ENCODE data around the gene MORC3. TPM values are rescaled to one million over a fixed set of nuclear protein-coding genes. Genes with fewer than 3 reads are reported as not detected.

Gene MORC3
- total and polyA plus RNA-seq, 2 donors (not counting 1 experiment from before 2014, with no cell fraction given): 24.4 to 51.7 TPM

DNA sequence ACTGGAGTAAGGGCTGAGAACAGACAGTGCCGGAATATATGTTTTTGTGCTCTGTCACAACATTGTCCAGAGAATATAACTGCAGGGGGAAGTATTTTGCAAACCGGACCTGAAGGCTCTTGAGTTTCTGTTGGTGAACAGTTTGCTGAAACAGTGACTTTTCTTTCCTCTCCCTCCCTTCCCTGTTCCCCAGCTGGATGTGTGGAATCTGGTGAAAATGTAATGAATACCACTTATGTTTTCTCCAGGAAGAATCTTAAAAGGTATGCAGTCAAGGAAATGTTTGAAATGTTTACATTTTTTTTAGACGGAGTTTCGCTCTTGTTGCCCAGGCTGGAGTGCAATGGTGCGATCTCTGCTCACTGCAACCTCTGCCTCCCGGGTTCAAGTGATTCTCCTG is 88.6 kb downstream of the MORC3 start:
- Histone ChIP-seq H3K9ac (ENCODE audit: insufficient read depth, low read length) (no peak overlapping the region), H3K27me3 (ENCODE audit: control insufficient read depth, insufficient read depth, low read length) (no peaks in the 10 kb centered on the region), H3K9me3 (ENCODE audit: control insufficient read depth, insufficient read depth, low read depth, low read length) (no peaks in the 10 kb centered on the region), H2AFZ (ENCODE audit: low read length) (no peak overlapping the region), H3K79me2 (ENCODE audit: control insufficient read depth, insufficient read depth, low read length) (no peaks in the 10 kb centered on the region), H3K27ac (ENCODE audit: insufficient read depth, low read length) (no peak overlapping the region), H3K4me2 (ENCODE audit: extremely low read depth, insufficient read depth, low read length) (no peak overlapping the region), H3K4me1 (ENCODE audit: control insufficient read depth, extremely low read depth, insufficient read depth, low read length) (no peaks in the 10 kb centered on the region), H4K20me1 (ENCODE audit: control insufficient read depth, extremely low read depth, insufficient read depth, low read length) (no peaks in the 10 kb centered on the region), H3K36me3 (ENCODE audit: control insufficient read depth, insufficient read depth, low read length) (peaks cover 3% of the 10 kb centered on the region), H3K4me3 (replicated peaks in 1 of 4; ENCODE audit: control extremely low read depth in 1 of 4, insufficient read depth in 1 of 4, low read depth in 3 of 4, low read length in 4 of 4) (no peak overlapping the region)
- TF ChIP-seq, protein P1, sequence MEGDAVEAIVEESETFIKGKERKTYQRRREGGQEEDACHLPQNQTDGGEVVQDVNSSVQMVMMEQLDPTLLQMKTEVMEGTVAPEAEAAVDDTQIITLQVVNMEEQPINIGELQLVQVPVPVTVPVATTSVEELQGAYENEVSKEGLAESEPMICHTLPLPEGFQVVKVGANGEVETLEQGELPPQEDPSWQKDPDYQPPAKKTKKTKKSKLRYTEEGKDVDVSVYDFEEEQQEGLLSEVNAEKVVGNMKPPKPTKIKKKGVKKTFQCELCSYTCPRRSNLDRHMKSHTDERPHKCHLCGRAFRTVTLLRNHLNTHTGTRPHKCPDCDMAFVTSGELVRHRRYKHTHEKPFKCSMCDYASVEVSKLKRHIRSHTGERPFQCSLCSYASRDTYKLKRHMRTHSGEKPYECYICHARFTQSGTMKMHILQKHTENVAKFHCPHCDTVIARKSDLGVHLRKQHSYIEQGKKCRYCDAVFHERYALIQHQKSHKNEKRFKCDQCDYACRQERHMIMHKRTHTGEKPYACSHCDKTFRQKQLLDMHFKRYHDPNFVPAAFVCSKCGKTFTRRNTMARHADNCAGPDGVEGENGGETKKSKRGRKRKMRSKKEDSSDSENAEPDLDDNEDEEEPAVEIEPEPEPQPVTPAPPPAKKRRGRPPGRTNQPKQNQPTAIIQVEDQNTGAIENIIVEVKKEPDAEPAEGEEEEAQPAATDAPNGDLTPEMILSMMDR (conservative IDR thresholded peaks at IDR 0.05 in 1 of 2, IDR thresholded peaks at IDR 0.05 in 1 of 2; ENCODE audit: low read depth in 1 of 2, low read length in 2 of 2): no peak
- no peak for TF ChIP-seq EZH2 (IDR thresholded peaks at IDR 0.05; ENCODE audit: low read length, missing control alignments)
- no peak for DNase-seq (ENCODE audit: low read depth in 2 of 2)

- DNase-seq (ENCODE audit: low read depth in 2 of 2): no peak
- H3K36me3 ChIP-seq (ENCODE audit: control insufficient read depth, insufficient read depth, low read length): peaks cover 3% of the 10 kb centered on the region
- H2AFZ ChIP-seq (ENCODE audit: low read length): no peak overlapping the region
- no peaks in the 10 kb centered on the region for H3K4me1 ChIP-seq (ENCODE audit: control insufficient read depth, extremely low read depth, insufficient read depth, low read length)
- H3K27me3 ChIP-seq (ENCODE audit: control insufficient read depth, insufficient read depth, low read length): no peaks in the 10 kb centered on the region
- no peak overlapping the region for H3K27ac ChIP-seq (ENCODE audit: insufficient read depth, low read length)
- H3K4me2 ChIP-seq (ENCODE audit: extremely low read depth, insufficient read depth, low read length): no peak overlapping the region
- H3K9me3 ChIP-seq (ENCODE audit: control insufficient read depth, insufficient read depth, low read depth, low read length): no peaks in the 10 kb centered on the region
- H3K79me2 ChIP-seq (ENCODE audit: control insufficient read depth, insufficient read depth, low read length): no peaks in the 10 kb centered on the region
- TF ChIP-seq EZH2 (IDR thresholded peaks at IDR 0.05; ENCODE audit: low read length, missing control alignments): no peak
- TF ChIP-seq, protein P1 (conservative IDR thresholded peaks at IDR 0.05 in 1 of 2, IDR thresholded peaks at IDR 0.05 in 1 of 2; ENCODE audit: low read depth in 1 of 2, low read length in 2 of 2): no peak
- no peaks in the 10 kb centered on the region for H4K20me1 ChIP-seq (ENCODE audit: control insufficient read depth, extremely low read depth, insufficient read depth, low read length)
- no peak overlapping the region for H3K9ac ChIP-seq (ENCODE audit: insufficient read depth, low read length)
- no peak overlapping the region for H3K4me3 ChIP-seq (replicated peaks in 1 of 4; ENCODE audit: control extremely low read depth in 1 of 4, insufficient read depth in 1 of 4, low read depth in 3 of 4, low read length in 4 of 4)
Measured at GRCh38 chr21:36411301-36411700, 91.3 kb downstream of the MORC3 start.

DNA sequence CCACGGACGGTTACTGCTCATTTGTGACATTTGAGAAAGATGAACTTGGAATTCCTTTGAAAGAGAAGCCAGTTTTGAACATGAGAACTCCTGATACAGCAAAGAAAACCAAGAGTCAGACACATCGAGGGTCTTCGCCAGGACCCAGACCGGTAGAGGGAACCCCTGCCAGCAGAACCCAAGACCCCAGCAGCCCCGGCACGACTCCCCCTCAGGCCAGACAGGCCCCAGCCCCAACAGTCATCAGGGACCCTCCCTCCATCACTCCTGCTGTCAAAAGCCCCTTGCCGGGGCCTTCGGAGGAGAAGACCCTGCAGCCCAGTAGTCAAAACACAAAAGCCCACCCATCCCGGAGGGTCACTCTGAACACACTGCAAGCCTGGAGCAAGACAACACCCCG is 92.9 kb downstream of the MORC3 start:
- Histone ChIP-seq H3K79me2 (ENCODE audit: control insufficient read depth, insufficient read depth, low read length) (no peaks in the 10 kb centered on the region), H3K4me1 (ENCODE audit: control insufficient read depth, extremely low read depth, insufficient read depth, low read length) (no peaks in the 10 kb centered on the region), H3K4me3 (replicated peaks in 1 of 4; ENCODE audit: control extremely low read depth in 1 of 4, insufficient read depth in 1 of 4, low read depth in 3 of 4, low read length in 4 of 4) (no peak overlapping the region), H3K9me3 (ENCODE audit: control insufficient read depth, insufficient read depth, low read depth, low read length) (no peaks in the 10 kb centered on the region), H3K9ac (ENCODE audit: insufficient read depth, low read length) (no peak overlapping the region), H3K36me3 (ENCODE audit: control insufficient read depth, insufficient read depth, low read length) (peaks cover 3% of the 10 kb centered on the region), H3K27ac (ENCODE audit: insufficient read depth, low read length) (no peak overlapping the region), H3K4me2 (ENCODE audit: extremely low read depth, insufficient read depth, low read length) (no peak overlapping the region), H3K27me3 (ENCODE audit: control insufficient read depth, insufficient read depth, low read length) (no peaks in the 10 kb centered on the region), H4K20me1 (ENCODE audit: control insufficient read depth, extremely low read depth, insufficient read depth, low read length) (no peaks in the 10 kb centered on the region), H2AFZ (ENCODE audit: low read length) (no peak overlapping the region)
- no peak for DNase-seq (ENCODE audit: low read depth in 2 of 2)
- TF ChIP-seq, protein P1 (conservative IDR thresholded peaks at IDR 0.05 in 1 of 2, IDR thresholded peaks at IDR 0.05 in 1 of 2; ENCODE audit: low read depth in 1 of 2, low read length in 2 of 2): no peak
- TF ChIP-seq EZH2 (IDR thresholded peaks at IDR 0.05; ENCODE audit: low read length, missing control alignments): no peak
